Stomach (tissue), 9 donors: ENCODE data around the gene GMCL2. TPM values are rescaled to one million over a fixed set of nuclear protein-coding genes. Genes with fewer than 3 reads are reported as not detected.
A peak's percentile ranks its signal among the peaks of the same experiment; 100 is the strongest.

Source experiments
- DNase-seq, 2 donors: peaks; one replicate each; pipeline versions ENCODE4 v3.0.0 to v3.0.0-alpha.2; 2013 to 2019
- H3K27ac ChIP-seq, 5 donors: fragments of 200-600 bp in 4 of 5; sonication (generic) in 4 of 5; one replicate each; pipeline ENCODE4 v1.5.1; 2013 to 2019; ENCODE audit warnings: mild to moderate bottlenecking in 1 of 5, moderate library complexity in 1 of 5
- H3K27me3 ChIP-seq, 3 donors: fragments of 200-600 bp; sonication (generic); one replicate each; pipeline ENCODE4 v1.5.1; 2017 to 2019; ENCODE audit warnings: mixed run types in 1 of 3
- H3K36me3 ChIP-seq, 4 donors: fragments of 200-600 bp; sonication (generic); 1 replicate in 3 of 4; 2 replicates in 1 of 4; pipeline ENCODE4 v1.5.1; 2016 to 2019
- H3K4me1 ChIP-seq, 4 donors: fragments of 200-600 bp; sonication (generic); one replicate each; pipeline ENCODE4 v1.5.1; 2016 to 2019
- H3K4me3 ChIP-seq, 4 donors: fragments of 200-600 bp; sonication (generic) in 3 of 4; one replicate each; pipeline ENCODE4 v1.5.1; 2016 to 2019; ENCODE audit warnings: mild to moderate bottlenecking in 1 of 4
- H3K9me3 ChIP-seq, 4 donors: fragments of 200-600 bp; sonication (generic); one replicate each; pipeline ENCODE4 v1.5.1; 2016 to 2019
- CTCF ChIP-seq, 7 experiments: fragments of 450-650 bp in 4 of 7; fragments of 200-600 bp in 3 of 7; sonication (generic) in 3 of 7; IDR thresholded peaks; one replicate each; pipeline ENCODE4 v1.5.1; 2016 to 2019; ENCODE audit warnings: antibody characterized with exemption in 7 of 7, control low read depth in 2 of 7, mild to moderate bottlenecking in 1 of 7
- EP300 ChIP-seq: sonication (generic); formaldehyde crosslinking; IDR thresholded peaks from one replicate; pipeline ENCODE4 v1.6.1; 2017; ENCODE audit warnings: antibody characterized with exemption
- POLR2A ChIP-seq, 4 donors: fragments of 450-650 bp; IDR thresholded peaks; one replicate each; pipeline ENCODE4 v1.6.1; 2016; ENCODE audit warnings: antibody characterized with exemption in 4 of 4, control low read depth in 2 of 4, mild to moderate bottlenecking in 1 of 4, moderate library complexity in 1 of 4
- POLR2AphosphoS5 ChIP-seq, 3 donors: sonication (generic); formaldehyde crosslinking; IDR thresholded peaks; one replicate each; pipeline ENCODE4 v1.6.1; 2016; ENCODE audit warnings: antibody characterized with exemption in 3 of 3
- WGBS, 5 donors: extraction: QIAGEN DNeasy Blood & Tissue Kit in 3 of 5; methylation state at CpG; one replicate each; pipeline versions ENCODE4 v1.1.5 to v1.1.7; 2013 to 2018; 5-methylcytosine and 5-hydroxymethylcytosine counted together
- intact Hi-C: fragments of 100-400 bp; cut with DNase I; formaldehyde crosslinking; loops from one replicate; pipeline ENCODE4 v1.15.1; 2023; ENCODE audit warnings: low total_unique reads
- polyA plus RNA-seq, 3 donors: library from polyadenylated mRNA; stranded (reverse); fragments of 200-250 nt; gene quantifications; one replicate each; pipeline ENCODE4 v1.2.3, GENCODE V29; 2013
- total RNA-seq, 5 donors: library from RNA; depleted of rRNA; stranded (reverse); fragments of >200 nt; gene quantifications; one replicate each; pipeline versions ENCODE4 v1.1.0 to v1.2.3, GENCODE V29; 2014 to 2016
- donor health status: healthy with polysubstance abuse.
- donor health status: Bipolar disorder and iron deficiency.
- donor health status: healthy.

Gene GMCL2
- total and polyA plus RNA-seq, 8 donors, result not detected

- 23 to 25% (median 23%) methylated on average over 12 of the region's 12 CpGs for WGBS, 5 donors
- Histone ChIP-seq H3K27ac (no peak overlapping the region), H3K4me1 (peaks cover 11 to 72% (median 46%) of the 10 kb centered on the region in 4 donors), H3K9me3 (no peaks in the 10 kb centered on the region), H3K27me3 (no peaks in the 10 kb centered on the region), H3K36me3 (peaks cover 4 to 15% (median 6%) of the 10 kb centered on the region in 4 donors), H3K4me3 (no peak overlapping the region)
- intact Hi-C loops, result no loop called here
- peak; percentile 73 to 87 for DNase-seq
- TF ChIP-seq CTCF (IDR thresholded peaks at IDR 0.05) (peak in 4 of 7 experiments; percentile 27 to 63 (median 53)), POLR2AphosphoS5 (IDR thresholded peaks at IDR 0.05) (no peak), EP300 (no peak), POLR2A (IDR thresholded peaks at IDR 0.05) (no peak)
Observed at GRCh38 chr5:178234750-178235587, 47.8 kb upstream of the GMCL2 start.

GRCh38 chr5:178234121-178234749, 47.1 kb upstream of the GMCL2 start:
- TF ChIP-seq POLR2A (IDR thresholded peaks at IDR 0.05), result no peak
- no peak for TF ChIP-seq POLR2AphosphoS5 (IDR thresholded peaks at IDR 0.05)
- WGBS, 5 donors, result 80 to 87% (median 83%) methylated on average over 7 of the region's 7 CpGs
- no peaks in the 10 kb centered on the region for H3K9me3 ChIP-seq
- H3K4me1 ChIP-seq, result peaks cover 11 to 76% (median 52%) of the 10 kb centered on the region in 4 donors
- no peak overlapping the region for H3K4me3 ChIP-seq
- DNase-seq, result no peak
- peaks cover 10 to 22% (median 14%) of the 10 kb centered on the region in 4 donors for H3K36me3 ChIP-seq
- H3K27me3 ChIP-seq, result no peaks in the 10 kb centered on the region
- intact Hi-C loops, result no loop called here
- H3K27ac ChIP-seq, result no peak overlapping the region

- H3K9me3 ChIP-seq, result no peaks in the 10 kb centered on the region
- H3K36me3 ChIP-seq, result peaks cover 21 to 35% (median 26%) of the 10 kb centered on the region in 4 donors
- peaks cover 11 to 76% (median 49%) of the 10 kb centered on the region in 4 donors for H3K4me1 ChIP-seq
- peak overlapping the region; percentile 77 to 94 (median 90) for H3K4me3 ChIP-seq
- peak overlapping the region; percentile 93 to 98 (median 98) for H3K27ac ChIP-seq
- WGBS, 5 donors, result 73 to 78% (median 73%) methylated on average over 8 to 11 of the region's 11 CpGs
- intact Hi-C loops, result no loop called here
- no peaks in the 10 kb centered on the region for H3K27me3 ChIP-seq
- DNase-seq, result no peak
- TF ChIP-seq EP300 (no peak), POLR2A (IDR thresholded peaks at IDR 0.05) (no peak), CTCF (IDR thresholded peaks at IDR 0.05) (no peak), POLR2AphosphoS5 (IDR thresholded peaks at IDR 0.05) (no peak)
Observed at GRCh38 chr5:178232920-178233429, 45.8 kb upstream of the GMCL2 start.

GRCh38 chr5:178232124-178232919, 45.2 kb upstream of the GMCL2 start, which contains the start of gene PHYKPL:
PHYKPL (minus strand) TSS chr5:178232802; CDS start chr5:178232550, 252 bp downstream.
- H3K9me3 ChIP-seq, result no peaks in the 10 kb centered on the region
- TF ChIP-seq EP300, result no peak
- TF ChIP-seq POLR2A (IDR thresholded peaks at IDR 0.05), result no peak
- no peak for TF ChIP-seq CTCF (IDR thresholded peaks at IDR 0.05)
- peak in 2 of 3 donors; percentile 56 to 84 for TF ChIP-seq POLR2AphosphoS5 (IDR thresholded peaks at IDR 0.05)

More at GRCh38 chr5:178232124-178232919, 45.2 kb upstream of the GMCL2 start, which contains the start of gene PHYKPL:
- Histone ChIP-seq H3K27ac (peak within 1 kb of the TSS; percentile 93 to 98 (median 98)), H3K36me3 (peaks cover 27 to 41% (median 33%) of the 10 kb centered on the region in 4 donors), H3K4me1 (peaks cover 11 to 72% (median 49%) of the 10 kb centered on the region in 4 donors), H3K27me3 (no peaks in the 10 kb centered on the region), H3K4me3 (peak within 1 kb of the TSS; percentile 77 to 94 (median 90))
- intact Hi-C loops, result no loop called here
- DNase-seq, result peak; percentile 73 to 90
- WGBS, 5 donors, result 0 to 1% (median 1%) methylated on average over 9 to 102 of the region's 102 CpGs
